Glutamatergic neuron (in vitro differentiated cells): ENCODE data around the gene TSPAN4. TPM values are rescaled to one million over a fixed set of nuclear protein-coding genes. Genes with fewer than 3 reads are reported as not detected.

Experiments
- DNase-seq: peaks from one replicate; pipeline ENCODE4 v3.0.0; 2022
- H3K27ac Mint-ChIP-seq: one replicate; pipeline ENCODE4 v1.8.0; 2020; ENCODE audit warnings: mild to moderate bottlenecking, mixed read lengths, inconsistent platforms; ENCODE audit not compliant: unreplicated experiment
- H3K27me3 Mint-ChIP-seq: one replicate; pipeline ENCODE4 v1.8.0; 2020; ENCODE audit warnings: mild to moderate bottlenecking, moderate library complexity, mixed read lengths, inconsistent platforms; ENCODE audit not compliant: unreplicated experiment
- H3K36me3 Mint-ChIP-seq: one replicate; pipeline ENCODE4 v1.8.0; 2020; ENCODE audit warnings: mild to moderate bottlenecking, mixed read lengths, inconsistent platforms; ENCODE audit not compliant: unreplicated experiment
- H3K4me1 Mint-ChIP-seq: one replicate; pipeline ENCODE4 v1.8.0; 2020; ENCODE audit warnings: mild to moderate bottlenecking, low read depth, mixed read lengths, inconsistent platforms; ENCODE audit not compliant: unreplicated experiment
- H3K4me3 Mint-ChIP-seq: one replicate; pipeline ENCODE4 v1.8.0; 2020; ENCODE audit warnings: mild to moderate bottlenecking, mixed read lengths, inconsistent platforms; ENCODE audit not compliant: unreplicated experiment
- H3K9me3 Mint-ChIP-seq: one replicate; pipeline ENCODE4 v1.8.0; 2020; ENCODE audit warnings: mild to moderate bottlenecking, moderate library complexity, mixed read lengths, inconsistent platforms; ENCODE audit not compliant: unreplicated experiment
- total RNA-seq: library from RNA; stranded (reverse); fragmentation: NEBNext Ultra II Directional; extraction: Animal tissue kit (Norgen Biotek cat#: 25700); gene quantifications from one replicate; pipeline ENCODE4 v1.2.1, GENCODE V29; 2021; ENCODE audit not compliant: unreplicated experiment
- TF ChIP-seq, protein P1 (sequence below): fragments of 200-600 bp; sonication (generic); IDR thresholded peaks from one replicate; pipeline ENCODE4 v1.5.0; 2021; ENCODE audit not compliant: partially characterized antibody, unreplicated experiment

TSPAN4 gene
- total RNA-seq, 1 donor from 2014 or later: 82.5 TPM

DNA sequence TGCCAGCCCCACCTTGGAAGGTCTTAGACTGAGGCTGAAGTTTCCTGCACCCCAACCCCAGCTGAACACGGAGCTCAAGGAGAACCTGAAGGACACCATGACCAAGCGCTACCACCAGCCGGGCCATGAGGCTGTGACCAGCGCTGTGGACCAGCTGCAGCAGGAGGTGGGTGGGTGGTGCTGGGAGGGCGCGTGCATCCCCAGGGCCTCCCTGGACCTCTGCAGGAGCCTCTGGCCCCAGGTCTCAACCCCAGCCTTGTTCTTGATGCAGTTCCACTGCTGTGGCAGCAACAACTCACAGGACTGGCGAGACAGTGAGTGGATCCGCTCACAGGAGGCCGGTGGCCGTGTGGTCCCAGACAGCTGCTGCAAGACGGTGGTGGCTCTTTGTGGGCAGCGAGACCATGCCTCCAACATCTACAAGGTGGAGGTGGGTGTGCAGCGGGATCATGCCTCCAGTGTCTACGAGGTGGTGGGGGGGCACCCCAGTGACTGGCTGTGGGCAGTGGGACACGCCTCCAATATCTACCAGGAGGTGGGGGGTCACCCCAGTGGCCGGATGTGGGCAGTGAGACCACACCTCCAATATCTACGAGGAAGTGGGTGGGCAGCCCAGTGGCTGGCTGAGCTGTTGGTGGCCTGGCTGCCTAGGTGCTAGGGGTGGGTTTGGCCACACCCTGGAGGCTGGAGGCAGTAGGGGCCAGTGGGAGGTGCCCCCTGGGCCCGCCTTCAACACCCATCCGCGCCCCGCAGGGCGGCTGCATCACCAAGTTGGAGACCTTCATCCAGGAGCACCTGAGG, 5.3 kb upstream of the TSPAN4 start:
- Mint-ChIP-seq H3K9me3 (peaks cover 26% of the 10 kb centered on the region), H3K4me1 (peaks cover 18% of the 10 kb centered on the region), H3K36me3 (no peaks in the 10 kb centered on the region), H3K4me3 (peak overlapping the region; percentile 7), H3K27ac (peak overlapping the region; percentile 97), H3K27me3 (peaks cover 23% of the 10 kb centered on the region)
- no peak for DNase-seq
- TF ChIP-seq, protein P1, sequence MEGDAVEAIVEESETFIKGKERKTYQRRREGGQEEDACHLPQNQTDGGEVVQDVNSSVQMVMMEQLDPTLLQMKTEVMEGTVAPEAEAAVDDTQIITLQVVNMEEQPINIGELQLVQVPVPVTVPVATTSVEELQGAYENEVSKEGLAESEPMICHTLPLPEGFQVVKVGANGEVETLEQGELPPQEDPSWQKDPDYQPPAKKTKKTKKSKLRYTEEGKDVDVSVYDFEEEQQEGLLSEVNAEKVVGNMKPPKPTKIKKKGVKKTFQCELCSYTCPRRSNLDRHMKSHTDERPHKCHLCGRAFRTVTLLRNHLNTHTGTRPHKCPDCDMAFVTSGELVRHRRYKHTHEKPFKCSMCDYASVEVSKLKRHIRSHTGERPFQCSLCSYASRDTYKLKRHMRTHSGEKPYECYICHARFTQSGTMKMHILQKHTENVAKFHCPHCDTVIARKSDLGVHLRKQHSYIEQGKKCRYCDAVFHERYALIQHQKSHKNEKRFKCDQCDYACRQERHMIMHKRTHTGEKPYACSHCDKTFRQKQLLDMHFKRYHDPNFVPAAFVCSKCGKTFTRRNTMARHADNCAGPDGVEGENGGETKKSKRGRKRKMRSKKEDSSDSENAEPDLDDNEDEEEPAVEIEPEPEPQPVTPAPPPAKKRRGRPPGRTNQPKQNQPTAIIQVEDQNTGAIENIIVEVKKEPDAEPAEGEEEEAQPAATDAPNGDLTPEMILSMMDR: no peak

DNA sequence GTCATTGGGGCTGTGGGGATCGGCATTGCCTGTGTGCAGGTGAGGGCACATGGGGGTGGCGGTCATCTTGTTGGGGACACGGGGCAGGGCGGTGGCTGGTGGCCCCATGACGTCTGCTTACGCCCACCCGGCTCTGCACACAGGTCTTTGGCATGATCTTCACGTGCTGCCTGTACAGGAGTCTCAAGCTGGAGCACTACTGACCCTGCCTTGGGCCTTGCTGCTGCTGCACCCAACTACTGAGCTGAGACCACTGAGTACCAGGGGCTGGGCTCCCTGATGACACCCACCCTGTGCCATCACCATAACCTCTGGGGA, 4.7 kb upstream of the TSPAN4 start:
- no peak for DNase-seq
- Mint-ChIP-seq H3K27me3 (peaks cover 23% of the 10 kb centered on the region), H3K4me3 (no peak overlapping the region), H3K4me1 (peaks cover 18% of the 10 kb centered on the region), H3K27ac (peak overlapping the region; percentile 97), H3K9me3 (peaks cover 26% of the 10 kb centered on the region), H3K36me3 (no peaks in the 10 kb centered on the region)
- TF ChIP-seq, protein P1: no peak

DNA sequence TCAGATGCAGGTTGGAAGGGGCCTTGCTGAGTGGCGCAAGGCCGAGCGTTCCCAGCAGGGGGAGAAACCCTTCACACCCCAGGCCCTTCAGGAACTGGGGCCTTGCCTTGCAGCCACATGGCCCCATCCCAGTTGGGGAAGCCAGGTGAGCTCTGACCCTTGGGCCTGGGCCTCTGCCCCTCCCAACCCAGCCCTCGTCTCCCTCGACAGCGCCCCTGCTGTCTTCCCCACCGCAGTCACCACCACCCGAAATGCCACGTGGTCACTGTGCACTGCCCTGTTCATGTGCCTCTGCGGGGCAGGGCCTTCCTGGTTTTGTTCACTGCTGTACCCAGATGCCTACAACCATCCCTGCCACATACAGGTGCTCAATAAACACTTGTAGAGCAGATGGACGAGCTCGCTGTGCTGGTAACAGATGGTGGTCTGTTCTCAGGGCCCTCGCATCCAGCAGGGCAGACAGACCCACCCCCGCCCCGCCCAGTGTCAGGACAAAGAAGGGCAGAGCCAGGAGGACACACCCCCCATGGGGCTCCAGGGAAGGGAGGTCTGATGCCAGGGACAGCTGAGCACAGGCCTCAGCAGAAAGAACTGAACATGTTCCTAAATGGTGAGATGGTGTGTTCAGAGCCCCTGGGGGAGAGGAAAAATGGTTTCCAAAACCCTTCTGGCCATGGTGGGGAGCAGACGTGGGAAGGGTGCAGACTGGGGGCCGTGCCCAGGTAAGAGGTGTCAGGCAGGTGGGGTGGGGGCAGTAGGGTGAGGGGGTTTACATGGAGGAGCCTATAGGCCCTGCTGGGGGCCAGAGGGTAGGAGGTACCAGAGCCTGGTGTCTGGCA, 4.0 kb upstream of the TSPAN4 start:
- H3K27ac Mint-ChIP-seq: peak overlapping the region; percentile 97
- H3K9me3 Mint-ChIP-seq: peaks cover 28% of the 10 kb centered on the region
- no peaks in the 10 kb centered on the region for H3K36me3 Mint-ChIP-seq
- TF ChIP-seq, protein P1: peak; percentile 60
- peak overlapping the region; percentile 70 for H3K4me3 Mint-ChIP-seq
- peaks cover 18% of the 10 kb centered on the region for H3K4me1 Mint-ChIP-seq
- peak; percentile 69 for DNase-seq
- H3K27me3 Mint-ChIP-seq: peaks cover 23% of the 10 kb centered on the region

DNA sequence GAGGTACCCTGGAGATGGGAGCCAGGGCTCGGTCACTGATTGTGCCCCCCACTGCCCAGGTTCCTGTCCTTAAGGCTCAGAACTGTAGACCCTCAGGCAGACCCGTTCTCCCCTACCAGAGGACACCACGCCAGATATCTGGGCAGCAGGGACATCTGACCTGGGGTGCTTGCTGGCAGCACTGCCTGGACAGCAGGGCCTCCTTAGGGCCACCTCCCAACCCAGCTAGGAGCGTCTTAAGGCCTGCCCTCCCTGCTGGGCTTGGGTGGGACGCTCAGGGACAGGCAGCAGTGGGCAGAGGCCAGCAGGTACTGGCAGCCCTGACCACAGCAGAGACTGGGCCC, 3.4 kb upstream of the TSPAN4 start:
- no peak for DNase-seq
- no peaks in the 10 kb centered on the region for H3K36me3 Mint-ChIP-seq
- peak overlapping the region; percentile 97 for H3K27ac Mint-ChIP-seq
- H3K4me3 Mint-ChIP-seq: no peak overlapping the region
- H3K9me3 Mint-ChIP-seq: peaks cover 26% of the 10 kb centered on the region
- peaks cover 17% of the 10 kb centered on the region for H3K27me3 Mint-ChIP-seq
- TF ChIP-seq, protein P1: no peak
- peaks cover 18% of the 10 kb centered on the region for H3K4me1 Mint-ChIP-seq
